ENCODE data around the gene SLC2A4RG.

Gene SLC2A4RG

DNA sequence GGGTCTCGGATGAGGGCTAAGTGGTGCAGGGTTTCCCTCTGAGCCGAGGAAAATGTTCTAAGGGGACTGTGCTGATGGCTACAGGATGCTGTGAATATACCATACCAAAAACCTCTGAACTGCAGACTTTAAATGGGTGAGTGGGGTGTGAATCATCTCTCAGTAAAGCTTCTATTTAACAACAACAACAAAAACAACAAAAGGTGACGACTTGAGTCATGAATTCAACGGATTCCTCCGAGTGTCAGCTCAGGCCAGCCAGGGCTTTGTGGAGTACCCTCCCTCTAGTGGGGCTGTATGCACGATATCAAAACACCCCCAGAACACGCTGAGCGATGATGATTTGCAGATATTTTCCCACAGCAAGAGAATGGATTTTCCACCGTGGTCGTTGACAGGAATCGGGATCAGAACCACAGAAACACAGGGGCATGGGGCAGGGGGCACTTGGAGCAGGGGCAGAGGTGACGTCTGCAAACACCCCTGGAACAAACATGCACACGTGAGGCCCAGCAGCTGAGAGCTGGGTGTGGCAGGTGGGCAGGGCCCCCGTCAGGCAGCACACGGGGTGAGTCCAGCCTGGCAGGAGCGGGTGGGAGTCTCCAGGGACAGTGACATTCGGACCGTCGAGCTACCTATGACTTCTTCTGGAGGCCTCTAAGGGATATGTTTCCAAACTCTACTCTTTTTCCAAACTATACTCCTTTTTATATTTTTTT is 38.6 kb downstream of the SLC2A4RG start:
- DNase-seq (ENCODE audit: low spot score) = no peak

DNA sequence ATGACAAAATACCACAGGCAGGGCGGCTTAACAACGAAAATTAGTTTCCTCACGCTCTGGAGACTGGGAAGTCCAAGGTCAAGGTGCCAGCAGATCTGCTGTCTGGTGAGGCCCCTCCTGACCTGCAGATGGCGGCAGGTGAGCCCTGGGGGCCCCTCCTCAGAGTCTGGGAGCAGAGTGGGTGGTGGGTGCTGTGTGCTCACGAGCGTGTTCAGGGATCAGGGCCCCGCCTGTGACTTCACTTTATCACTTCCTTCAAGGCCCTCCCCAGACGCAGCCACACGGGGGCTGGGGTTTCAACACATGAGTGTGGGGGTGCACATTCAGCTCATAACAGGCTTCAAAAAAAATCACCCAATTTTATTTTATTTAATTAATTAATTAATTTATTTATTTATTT is 39.3 kb downstream of the SLC2A4RG start:
- DNase-seq (ENCODE audit: low spot score) = no peak

- no peak for DNase-seq (ENCODE audit: low spot score)
Observed at GRCh38 chr20:63781181-63781580, 41.6 kb downstream of the SLC2A4RG start.

- DNase-seq (ENCODE audit: low spot score) = no peak
Observed at GRCh38 chr20:63782051-63782471, 42.5 kb downstream of the SLC2A4RG start.

DNA sequence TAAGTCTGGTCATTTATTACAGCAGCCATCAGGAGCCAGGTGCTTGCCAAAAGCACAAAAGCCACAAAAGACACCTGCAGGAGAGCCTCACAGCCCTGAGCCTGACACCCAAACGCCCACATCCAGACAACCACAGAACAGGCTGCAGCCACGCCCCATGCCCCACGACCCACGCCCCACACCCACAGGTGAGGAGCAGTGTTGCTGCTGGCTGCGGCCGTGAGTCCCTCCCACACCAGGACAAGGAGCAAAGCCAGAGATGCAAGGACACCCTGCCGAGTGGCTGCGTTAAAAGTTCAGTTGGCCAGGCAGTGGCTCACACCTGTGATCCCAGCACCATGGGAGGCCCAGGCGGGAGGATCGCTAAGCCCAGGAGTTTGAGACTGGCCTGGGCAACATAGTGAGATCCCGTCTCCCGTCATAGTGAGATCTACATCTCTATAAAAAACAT is 43.0 kb downstream of the SLC2A4RG start:
- no peak for DNase-seq (ENCODE audit: low spot score)

GRCh38 chr20:63783970-63784369 is 44.4 kb downstream of the SLC2A4RG start:
- no peak for DNase-seq (ENCODE audit: low spot score)

DNA sequence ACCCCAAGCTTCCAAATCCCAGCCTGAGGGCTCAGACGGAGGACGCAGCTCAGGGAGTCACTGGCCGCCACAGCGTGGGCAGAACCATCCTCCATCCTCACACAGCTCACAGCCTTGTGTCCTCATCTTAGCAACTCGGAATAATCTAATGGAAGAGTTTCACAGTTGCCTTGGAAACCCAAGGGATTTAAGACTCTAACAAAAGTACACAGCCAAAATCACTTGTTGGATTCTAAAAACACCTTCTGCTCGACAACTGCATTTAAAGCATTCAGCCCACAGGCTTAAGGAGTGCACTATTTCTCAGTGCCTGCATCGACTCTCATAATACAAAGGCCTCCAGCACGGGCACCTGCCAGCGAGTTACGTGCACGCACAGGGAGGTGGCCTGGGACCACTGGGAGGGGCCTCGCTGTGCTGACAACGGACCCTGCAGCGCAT is 46.1 kb downstream of the SLC2A4RG start:
- DNase-seq (ENCODE audit: low spot score) = no peak

- DNase-seq (ENCODE audit: low spot score) = no peak
Observed at GRCh38 chr20:63787302-63787701, 47.7 kb downstream of the SLC2A4RG start.

DNA sequence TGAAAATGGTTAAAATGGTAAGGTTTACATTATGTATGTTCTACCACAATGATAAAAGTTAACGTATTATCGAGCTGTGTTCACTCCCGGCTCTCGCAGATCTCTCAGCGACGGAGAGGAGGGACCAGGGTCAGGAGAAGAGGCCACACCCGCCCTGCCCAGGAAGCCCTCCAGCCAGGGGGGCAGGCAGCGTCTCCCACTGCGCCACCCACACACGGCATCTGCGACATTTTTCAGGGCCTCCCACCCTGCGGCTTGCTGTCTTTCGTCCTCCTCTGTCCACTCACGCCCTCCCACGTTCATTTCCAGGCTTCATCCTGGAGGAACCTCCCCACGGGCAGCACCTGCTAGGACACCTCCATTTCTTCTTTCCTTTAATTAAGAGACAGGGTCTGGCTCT is 48.2 kb downstream of the SLC2A4RG start:
- DNase-seq (ENCODE audit: low spot score) = no peak

- no peak for DNase-seq (ENCODE audit: low spot score)
Observed at GRCh38 chr20:63789836-63790571, 50.4 kb downstream of the SLC2A4RG start.

DNA sequence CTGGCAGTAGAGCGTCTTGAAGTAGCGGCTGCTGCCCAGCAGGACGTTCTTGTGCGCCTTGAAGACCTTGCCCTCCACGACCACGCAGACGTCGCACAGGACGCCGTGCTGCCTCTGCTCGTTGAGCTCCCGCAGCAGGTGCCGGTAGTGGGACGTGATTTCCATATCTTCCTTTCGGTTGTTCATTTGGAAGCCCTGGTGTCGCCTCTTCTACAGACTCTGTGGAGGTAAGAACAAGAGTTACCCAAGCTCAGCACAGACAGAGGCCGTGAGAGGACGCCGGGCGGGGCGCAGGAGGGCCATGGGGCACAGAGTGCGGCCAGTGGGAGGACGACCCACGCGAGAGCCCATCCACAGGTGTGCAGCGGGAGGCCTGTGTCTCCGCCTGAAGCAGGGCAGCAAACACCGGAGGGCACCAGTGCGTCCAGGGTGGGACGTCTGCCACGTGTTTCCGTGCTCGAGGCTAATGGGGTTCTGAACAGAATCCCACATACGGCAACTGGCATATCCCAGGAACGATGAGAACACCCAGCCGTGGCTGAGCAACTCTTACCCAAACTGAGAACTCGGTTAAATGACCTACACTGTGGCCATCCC is 51.1 kb downstream of the SLC2A4RG start:
- no peak for DNase-seq (ENCODE audit: low spot score)

GRCh38 chr20:63791497-63792156 is 52.1 kb downstream of the SLC2A4RG start:
- no peak for DNase-seq (ENCODE audit: low spot score)

DNA sequence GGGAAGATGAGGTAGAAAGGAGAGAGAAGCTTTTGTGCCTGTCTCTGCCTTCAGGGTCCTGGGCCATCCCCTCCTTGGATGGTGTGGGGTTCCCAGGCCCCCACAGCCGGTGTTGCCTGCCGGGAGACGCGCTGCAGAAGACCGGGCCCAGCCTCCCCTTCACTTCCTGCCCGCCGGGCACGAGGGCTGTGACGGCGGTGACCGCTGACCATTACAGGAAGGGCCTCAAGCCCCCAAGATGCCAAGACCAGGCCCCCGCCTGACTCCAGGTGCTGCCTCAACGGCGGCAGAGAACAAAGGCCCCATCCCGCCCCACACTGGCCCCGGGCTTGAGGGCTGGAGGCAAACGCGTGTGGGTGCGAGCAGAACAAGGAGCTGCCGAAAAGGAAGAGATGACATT is 53.3 kb downstream of the SLC2A4RG start:
- no peak for DNase-seq (ENCODE audit: low spot score)

All from LoVo (cell line).